HG03520 (cell line): ENCODE data around the gene SLC25A30.
"Not testable (repeated sequence)": the region's sequence is repeated elsewhere in the genome, so short reads cannot be mapped to it uniquely, and the experiment has no call there.

Source experiments
- ATAC-seq: cut with Tn5 transposase; IDR thresholded peaks from one replicate; pipeline ENCODE4 v1.9.1; 2021; ENCODE audit warnings: mild to moderate bottlenecking, moderate library complexity; ENCODE audit not compliant: unreplicated experiment

The SLC25A30 gene

DNA sequence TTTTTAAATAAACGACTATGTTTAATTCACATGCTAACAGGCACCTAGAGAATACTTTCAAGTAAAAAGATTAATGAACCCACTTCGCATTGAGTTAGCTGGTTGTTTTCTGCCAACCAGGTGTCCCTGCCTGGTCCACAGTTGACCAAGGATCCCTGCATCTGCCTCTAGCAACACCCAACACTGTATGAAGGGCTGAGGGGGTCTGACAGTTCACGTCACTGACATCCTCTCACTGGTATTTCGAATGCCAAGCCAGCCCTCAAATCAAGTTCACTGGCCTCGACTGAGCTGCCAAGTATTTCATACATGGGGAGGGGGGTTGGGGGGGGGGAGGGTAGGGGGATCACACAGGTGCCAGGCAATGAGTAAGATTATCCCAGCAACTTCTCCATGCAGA lies 25.4 kb downstream of the SLC25A30 start:
- ATAC-seq, result no peak

DNA sequence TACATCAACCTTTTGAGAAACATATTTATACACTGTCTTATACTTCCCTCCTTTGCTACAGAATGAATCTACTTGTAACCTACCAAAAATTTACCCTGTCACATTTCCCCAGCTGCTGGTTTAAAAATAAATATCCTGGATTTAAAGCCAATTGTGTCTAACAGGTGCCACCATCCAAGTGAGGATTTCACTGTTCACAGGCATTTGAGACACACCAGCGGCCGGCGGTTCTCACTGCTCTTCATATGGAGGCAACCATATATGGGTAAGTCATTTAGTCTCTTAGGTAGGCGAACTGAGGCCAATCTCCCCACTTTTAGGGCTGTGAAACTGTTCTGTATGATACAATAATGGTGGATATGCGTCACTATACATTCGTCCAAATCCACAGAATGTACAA lies 26.2 kb downstream of the SLC25A30 start:
- no peak for ATAC-seq

DNA sequence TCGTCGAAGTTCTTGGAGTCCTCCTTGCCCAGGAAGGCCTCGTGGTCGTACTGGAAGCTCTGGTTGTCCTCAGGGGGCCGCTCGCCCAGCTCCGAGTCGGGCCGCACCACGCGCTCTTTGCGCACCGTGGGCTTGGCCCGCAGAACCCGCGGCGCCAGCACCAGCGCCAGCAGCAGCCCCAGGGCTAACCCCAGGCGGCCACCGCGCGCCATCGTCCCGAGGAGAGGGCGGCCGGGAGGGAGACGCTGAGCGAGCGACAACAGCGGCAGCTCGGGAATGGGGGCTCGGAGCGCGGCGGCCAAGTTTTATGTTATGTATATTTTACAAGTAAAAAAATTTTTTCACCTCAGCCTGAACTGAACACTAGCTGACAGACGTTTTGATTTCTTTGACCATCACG lies 27.0 kb downstream of the SLC25A30 start:
- ATAC-seq, result not testable (repeated sequence)

DNA sequence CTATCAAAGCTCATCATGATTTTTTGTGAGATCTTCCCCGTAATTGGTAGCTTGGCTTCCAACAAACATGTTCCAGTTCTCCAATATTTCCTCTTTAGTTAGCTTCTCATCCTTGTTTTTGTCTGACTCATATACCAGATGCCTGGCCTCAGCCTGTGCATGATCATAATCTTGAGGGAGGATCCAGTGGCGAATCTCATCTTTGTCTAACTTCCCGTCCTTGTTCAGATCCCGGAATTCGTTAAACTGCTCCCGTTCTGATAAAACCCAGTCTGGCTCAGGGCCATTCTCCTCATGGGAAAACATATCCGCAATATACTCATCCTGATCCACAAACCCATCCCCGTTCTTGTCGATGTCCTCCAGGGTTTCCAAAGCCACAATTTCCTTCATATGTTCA lies 27.8 kb downstream of the SLC25A30 start:
- ATAC-seq, result not testable (repeated sequence)

DNA sequence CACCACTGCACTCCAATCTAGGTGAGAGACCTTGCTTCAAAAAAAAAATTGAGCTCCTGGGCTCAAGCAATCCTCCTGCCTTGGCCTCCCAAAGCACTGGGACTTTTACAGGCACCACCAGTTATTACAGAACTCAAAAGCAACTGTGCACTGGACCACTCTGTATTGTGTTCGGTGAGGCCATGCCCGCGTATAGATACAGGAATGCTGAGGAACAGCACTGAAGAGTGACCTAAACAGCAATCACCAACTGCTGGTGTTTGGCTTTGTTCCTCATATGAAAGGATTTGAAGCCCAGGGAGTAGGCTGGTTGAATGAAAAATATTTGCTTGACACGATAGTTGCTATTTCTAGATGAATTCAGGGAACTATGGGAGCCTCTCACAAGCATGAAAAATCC lies 29.5 kb downstream of the SLC25A30 start:
- ATAC-seq, result no peak

DNA sequence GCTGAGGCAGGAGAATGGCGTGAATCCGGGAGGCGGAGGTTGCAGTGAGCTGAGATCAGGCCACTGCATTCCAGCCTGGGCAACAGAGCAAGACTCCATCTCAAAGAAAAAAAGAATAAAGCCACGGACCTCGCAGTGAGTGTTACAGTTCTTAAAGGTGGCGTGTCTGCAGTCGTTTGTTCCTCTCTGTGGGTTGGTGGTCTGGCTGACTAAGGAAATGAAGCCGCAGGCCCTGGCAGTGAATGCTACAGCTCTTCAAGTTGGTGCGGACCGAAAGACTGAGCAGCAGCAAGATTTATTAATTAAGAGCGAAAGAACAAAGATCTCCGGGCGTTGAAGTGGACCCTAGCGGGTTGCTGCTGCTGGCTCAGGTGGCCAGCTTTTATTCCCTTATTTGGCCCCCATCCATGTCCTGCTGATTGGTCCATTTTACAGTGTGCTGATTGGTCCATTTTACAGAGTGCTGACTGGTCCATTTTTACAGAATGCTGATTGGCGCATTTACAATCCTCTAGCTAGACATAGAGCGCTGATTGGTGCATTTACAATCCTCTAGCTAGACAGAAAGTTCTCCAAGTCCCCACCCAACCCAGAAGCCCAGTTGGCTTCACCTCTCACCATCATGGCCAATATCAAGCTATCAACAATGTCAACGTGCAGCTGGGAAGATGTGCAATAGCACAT lies 31.1 kb downstream of the SLC25A30 start:
- ATAC-seq, result not testable (repeated sequence)

DNA sequence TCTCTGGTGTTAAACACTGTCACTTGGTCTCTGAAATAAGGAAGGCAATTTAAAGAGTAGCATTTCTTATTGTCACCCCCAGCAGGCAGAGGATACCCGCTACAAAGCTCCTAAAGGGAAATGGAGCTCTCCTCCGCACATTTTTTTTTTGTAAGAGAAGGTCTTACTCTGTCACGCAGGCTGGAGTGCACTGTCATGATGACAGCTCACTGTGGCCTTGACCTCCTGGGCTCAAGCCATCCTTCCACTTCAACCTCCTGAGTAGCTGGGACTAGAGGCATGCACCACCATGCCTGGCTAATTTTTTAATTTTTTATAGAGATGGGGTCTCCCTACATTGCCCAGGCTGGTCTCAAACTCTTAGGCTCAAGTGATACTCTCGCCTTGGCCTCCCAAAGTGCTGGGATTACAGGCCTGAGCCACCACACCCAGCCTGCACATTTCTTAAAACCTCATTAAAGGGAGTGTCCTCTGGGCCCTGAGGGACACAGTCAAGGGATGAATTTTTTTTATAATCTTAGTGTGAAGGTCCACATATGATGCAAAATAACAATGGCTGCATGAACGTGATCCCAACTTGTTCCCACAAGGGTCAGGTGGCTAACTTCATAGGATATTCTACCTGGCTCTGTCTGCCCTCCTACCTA lies 32.1 kb downstream of the SLC25A30 start:
- no peak for ATAC-seq

DNA sequence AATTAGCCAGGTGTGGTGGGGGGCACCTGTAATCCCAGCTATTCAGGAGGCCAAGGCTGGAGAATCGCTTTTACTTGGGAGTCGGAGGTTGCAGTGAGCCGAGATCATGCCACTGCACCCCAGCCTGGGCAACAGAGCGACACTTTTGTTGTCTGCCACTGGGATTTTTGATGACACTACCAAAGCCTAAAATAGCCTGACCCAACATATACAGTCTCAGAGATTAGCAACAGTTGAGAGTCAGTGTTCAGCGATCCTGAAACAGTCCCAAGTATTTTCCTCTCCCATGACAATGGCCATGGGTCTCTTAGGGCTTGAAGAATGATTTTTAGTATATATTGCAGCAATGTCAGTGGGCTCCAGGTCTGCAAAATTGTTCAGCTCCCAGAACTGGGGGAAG lies 32.9 kb downstream of the SLC25A30 start:
- ATAC-seq, result no peak

DNA sequence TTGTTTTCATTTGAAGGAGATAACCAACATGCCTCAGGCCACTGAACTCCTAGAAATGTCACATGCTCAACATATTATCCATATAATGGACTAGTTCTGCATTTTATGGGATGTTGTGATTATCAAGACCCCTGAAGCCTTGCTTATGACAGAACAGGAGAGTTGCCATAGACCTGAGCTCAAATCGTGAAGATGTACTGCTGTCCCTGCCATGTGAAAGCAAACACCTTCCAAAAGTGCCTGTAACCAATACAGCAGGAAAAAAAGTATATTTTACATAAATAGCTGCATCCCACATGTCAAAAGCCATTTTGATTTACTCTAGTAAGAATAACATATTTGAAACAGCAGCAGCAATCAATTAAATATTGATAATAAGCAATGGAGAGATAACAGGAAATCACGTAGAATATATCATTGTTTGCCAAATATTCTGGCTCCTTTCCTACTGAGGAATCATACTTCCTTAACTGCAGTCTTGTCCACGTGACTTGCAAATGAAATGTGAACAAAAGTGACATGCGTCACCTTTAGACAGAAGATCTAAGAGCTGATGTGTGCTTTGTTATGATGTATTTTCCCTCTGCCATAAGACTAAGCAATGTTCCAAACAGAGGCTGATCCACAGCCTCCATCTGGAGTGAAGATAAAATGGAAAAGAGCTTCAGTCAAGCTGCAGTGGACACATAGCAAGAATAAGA lies 33.5 kb downstream of the SLC25A30 start:
- no peak for ATAC-seq

DNA sequence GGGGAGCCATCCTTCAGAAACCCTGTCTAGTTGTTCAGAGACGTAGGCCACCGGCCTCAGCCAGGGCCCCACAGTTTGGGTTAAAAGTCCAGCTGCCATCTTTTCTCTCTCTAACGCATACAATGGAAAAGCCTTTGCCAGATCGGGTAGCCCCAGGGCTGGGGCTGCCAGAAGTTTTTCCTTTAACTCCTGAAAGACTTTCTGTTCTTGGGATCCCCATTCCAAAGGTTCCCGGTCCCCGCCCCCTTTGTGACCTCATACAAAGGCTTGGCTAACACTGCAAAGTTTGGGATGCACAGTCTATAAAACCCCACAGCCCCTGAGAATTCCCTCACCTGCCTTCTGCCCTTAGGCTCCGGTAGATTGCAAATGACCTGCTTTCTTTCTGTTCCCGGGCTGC lies 35.4 kb downstream of the SLC25A30 start:
- not testable (repeated sequence) for ATAC-seq

DNA sequence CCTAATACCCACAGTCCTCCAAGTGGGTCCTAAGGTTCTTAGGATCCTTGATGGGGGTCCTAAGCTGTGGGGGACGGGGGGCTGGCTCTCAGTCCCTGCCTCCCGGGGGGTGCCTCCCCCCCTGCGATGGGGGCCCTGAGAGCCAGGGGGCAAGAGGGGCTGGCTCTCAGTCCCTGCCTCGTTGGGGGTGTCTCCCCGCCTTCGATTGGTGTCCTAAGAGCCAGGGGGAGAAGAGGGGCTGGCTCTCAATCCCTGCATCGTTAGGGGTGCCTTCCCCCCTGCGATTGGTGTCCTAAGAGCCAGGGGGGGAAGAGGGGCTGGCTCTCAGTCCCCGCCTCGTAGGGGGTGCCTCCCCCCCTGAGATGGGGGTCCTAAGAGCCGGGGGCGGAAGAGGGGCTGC lies 37.0 kb downstream of the SLC25A30 start:
- ATAC-seq, result no peak

DNA sequence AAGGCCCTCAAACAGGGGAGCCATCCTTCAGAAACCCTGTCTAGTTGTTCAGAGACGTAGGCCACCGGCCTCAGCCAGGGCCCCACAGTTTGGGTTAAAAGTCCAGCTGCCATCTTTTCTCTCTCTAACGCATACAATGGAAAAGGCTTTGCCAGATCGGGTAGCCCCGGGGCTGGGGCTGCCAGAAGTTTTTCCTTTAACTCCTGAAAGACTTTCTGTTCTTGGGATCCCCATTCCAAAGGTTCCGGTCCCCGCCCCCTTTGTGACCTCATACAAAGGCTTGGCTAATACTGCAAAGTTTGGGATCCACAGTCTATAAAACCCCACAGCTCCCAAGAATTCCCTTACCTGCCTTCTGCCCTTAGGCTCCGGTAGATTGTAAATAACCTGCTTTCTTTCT lies 37.5 kb downstream of the SLC25A30 start:
- ATAC-seq, result not testable (repeated sequence)

DNA sequence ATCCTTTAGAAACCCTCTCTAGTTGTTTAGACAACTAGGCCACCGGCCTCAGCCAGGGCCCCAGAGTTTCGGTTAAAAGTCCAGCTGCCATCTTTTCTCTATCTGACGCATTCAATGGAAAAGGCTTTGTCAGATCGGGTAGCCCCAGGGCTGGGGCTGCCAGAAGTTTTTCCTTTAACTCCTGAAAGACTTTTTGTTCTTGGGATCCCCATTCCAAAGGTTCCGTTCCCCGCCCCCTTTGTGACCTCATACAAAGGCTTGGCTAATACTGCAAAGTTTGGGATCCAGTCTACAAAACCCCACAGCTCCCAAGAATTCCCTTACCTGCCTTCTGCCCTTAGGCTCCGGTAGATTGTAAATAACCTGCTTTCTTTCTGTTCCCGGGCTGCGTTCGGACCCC lies 38.7 kb downstream of the SLC25A30 start:
- not testable (repeated sequence) for ATAC-seq

DNA sequence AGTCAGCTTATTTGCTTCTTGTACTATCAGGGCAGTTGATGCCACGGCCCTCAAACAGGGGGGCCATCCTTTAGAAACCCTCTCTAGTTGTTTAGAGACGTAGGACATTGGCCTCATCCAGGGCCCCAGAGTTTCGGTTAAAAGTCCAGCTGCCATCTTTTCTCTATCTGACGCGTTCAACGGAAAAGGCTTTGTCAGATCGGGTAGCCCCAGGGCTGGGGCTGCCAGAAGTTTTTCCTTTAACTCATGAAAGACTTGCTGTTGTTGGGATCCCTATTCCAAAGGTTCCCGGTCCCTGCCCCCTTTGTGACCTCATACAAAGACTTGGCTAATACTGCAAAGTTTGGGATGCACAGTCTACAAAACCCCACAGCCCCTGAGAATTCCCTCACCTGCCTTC lies 39.4 kb downstream of the SLC25A30 start:
- not testable (repeated sequence) for ATAC-seq

DNA sequence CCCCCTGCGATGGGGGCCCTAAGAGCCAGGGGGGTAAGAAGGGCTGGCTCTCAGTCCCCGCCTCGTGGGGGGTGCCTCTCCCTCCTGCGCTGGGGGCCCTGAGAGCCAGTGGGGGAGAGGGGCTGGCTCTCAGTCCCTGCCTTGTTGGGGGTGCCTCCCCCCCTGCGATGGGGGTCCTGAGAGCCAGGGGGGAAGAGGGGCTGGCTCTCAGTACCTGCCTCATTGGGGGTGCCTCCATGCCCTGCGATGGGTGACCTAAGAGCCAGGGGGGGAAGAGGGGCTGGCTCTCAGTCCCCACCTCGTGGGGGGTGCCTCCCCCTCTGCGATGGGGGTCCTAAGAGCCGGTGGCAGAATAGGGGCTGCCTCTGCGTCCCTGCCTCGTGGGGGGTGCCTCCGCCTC lies 40.9 kb downstream of the SLC25A30 start:
- not testable (repeated sequence) for ATAC-seq

DNA sequence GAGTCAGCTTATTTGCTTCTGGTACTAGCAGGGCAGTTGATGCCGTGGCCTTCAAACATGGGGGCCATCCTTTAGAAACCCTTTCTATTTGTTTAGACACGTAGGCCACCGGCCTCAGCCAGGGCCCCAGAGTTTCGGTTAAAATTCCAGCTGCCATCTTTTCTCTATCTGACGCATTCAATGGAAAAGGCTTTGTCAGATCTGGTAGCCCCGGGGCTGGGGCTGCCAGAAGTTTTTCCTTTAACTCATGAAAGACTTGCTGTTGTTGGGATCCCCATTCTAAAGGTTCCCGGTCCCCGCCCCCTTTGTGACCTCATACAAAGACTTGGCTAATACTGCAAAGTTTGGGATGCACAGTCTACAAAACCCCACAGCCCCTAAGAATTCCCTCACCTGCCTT lies 41.5 kb downstream of the SLC25A30 start:
- not testable (repeated sequence) for ATAC-seq

DNA sequence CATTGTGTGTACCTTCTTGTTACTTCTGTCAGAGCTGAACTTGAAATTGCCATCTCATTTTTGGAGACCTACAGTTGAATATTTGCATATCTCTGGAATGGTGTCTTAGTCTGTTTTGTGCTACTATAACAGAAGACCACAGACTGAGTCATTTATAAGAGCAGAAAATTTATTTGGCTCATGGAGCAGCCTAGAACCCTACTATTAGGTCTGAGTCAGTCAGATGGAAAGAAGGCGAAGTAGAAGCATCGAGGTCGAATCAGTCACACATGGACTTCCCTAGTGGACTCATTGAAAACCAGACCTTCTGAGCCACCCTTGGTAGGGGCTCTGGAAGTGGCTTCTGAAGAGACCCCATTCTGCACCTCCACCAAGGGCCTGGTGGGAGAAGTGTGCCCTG lies 43.3 kb downstream of the SLC25A30 start:
- ATAC-seq, result no peak

DNA sequence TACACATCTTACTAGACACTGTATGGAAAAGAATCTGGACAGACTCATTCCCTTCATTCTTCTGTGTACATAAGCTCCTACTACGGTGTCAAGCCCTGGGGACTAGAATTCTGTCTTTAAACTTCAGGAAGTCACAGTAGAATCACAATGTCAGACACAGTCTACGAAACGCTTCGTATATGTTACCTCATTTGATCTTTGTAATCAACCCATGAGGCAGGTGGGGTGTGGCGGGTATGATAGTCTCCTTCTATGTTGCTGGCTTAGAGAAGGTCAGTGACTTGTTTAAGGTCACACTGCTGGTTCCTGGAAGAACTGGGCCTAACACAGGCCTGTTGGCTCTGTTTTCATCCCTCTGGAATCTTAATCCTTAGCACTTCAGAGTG lies 45.0 kb downstream of the SLC25A30 start:
- no peak for ATAC-seq

DNA sequence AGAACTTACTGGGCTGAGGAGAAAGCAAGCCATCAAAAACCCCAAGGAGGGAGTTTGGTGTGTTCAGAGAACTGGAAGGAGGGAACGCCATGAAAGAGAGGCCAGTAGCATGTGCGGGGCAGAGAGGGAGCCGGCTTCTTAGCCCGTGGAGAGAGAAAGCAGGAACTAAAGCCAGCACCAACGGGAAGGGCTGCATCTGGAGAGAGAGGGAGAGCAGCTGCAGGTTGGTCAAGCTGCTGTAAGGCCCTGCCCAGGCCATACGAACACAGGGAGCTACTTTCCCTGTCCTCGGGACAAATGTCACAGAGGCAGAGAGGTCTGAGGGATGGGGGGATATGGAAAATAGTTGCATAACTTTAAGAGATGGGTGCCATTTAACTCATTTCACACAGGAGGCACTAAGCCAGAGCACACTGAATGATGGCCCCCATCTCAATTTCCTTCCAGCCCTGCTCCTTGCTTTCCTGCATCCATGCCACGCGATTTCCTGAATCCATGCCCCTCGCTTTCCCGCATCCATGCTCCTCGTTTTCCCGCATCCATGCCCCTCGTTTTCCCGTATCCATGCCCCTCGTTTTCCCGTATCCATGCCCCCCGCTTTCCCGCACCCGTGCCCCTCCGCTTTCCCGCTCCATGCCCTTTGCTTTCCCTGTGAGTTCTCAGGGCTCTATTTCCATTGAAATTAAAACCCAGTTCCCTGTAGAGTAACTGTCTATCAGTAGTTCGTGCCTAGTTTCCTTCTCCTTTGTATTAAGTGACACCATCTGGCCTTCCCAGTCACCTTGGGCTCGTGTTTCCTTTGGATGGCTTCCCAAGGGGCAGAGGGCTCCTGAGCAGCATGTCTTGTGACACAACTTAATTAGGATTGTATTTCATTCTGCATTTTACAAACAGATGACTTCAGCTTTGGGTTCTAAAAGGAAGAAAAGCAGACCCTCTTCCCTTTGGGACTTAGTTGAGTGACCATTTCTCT lies 45.7 kb downstream of the SLC25A30 start:
- no peak for ATAC-seq

DNA sequence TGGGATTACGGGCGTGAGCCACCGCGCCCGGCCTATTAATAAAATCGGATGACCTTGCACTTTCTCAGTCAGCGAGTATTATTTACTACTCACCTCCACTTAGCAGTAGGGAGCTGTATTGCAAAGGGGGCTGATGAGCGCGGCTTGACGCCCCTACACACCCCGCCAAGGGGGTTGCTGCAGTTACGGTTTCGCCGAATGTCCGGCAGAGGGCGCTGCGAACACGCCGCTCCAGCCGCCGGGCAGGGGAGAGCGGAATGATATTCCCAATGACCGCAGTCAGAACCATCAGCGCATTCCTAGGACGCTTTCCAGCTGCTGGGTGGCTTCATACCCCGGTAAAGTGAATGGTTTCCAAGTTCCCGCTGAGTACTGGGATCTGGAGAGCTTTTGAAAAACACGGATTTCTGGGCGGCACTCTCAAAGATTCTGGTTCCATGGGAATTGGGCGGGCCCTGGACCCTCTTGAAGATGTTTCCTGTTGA lies 47.2 kb downstream of the SLC25A30 start:
- no peak for ATAC-seq

DNA sequence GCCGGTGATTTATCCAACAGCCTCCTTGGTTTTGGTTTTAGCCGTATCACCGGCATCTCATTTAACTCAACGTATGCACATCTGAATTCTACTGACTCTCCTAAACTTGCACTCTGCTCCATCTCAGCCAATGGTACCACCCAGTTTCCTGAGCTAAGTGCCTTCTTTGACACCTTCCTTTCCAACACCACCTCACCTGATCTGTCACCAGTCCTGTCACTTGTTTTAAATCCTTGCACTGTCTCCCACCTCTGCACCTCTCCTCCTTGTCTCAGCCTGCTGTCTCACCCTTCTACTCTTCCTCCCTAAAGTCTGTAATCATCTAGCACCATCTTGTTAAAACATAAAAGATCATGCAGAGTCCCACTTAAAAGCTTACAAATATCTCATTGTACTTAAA lies 49.1 kb downstream of the SLC25A30 start:
- ATAC-seq, result no peak
